Mesodermal cell (in vitro differentiated cells): ENCODE results near the gene ANXA8.

Source experiments
- H3K27ac ChIP-seq: 2 replicates; pipeline ENCODE4 v1.7.0; 2013; ENCODE audit warnings: mild to moderate bottlenecking, low read depth, low read length, moderate library complexity; ENCODE audit not compliant: severe bottlenecking
- H3K36me3 ChIP-seq: 2 replicates; pipeline ENCODE4 v1.7.1; 2013; ENCODE audit warnings: mild to moderate bottlenecking, low read length, moderate library complexity; ENCODE audit not compliant: control insufficient read depth, insufficient read depth
- H3K4me1 ChIP-seq: one replicate; pipeline ENCODE4 v1.7.1; 2013; ENCODE audit warnings: mild to moderate bottlenecking, low read length; ENCODE audit not compliant: insufficient read depth, control insufficient read depth, poor library complexity, severe bottlenecking
- H3K4me3 ChIP-seq: 2 replicates; pipeline ENCODE4 v1.7.0; 2013; ENCODE audit warnings: low read length, control low read depth, mild to moderate bottlenecking; ENCODE audit not compliant: insufficient read depth, poor library complexity, severe bottlenecking; ENCODE audit errors: extremely low read depth
- H3K9me3 ChIP-seq: 2 replicates; pipeline ENCODE4 v1.7.1; 2013; ENCODE audit warnings: mild to moderate bottlenecking, low read length, moderate library complexity; ENCODE audit not compliant: control insufficient read depth
- whole genome bisulfite sequencing, 2 experiments: methylation state at CpG; one replicate each; pipeline ENCODE4 v1.1.5; 2013; ENCODE audit warnings: missing lambda C conversion rate in 2 of 2; ENCODE audit not compliant: insufficient coverage in 2 of 2; 5-methylcytosine and 5-hydroxymethylcytosine counted together

The ANXA8 gene

DNA sequence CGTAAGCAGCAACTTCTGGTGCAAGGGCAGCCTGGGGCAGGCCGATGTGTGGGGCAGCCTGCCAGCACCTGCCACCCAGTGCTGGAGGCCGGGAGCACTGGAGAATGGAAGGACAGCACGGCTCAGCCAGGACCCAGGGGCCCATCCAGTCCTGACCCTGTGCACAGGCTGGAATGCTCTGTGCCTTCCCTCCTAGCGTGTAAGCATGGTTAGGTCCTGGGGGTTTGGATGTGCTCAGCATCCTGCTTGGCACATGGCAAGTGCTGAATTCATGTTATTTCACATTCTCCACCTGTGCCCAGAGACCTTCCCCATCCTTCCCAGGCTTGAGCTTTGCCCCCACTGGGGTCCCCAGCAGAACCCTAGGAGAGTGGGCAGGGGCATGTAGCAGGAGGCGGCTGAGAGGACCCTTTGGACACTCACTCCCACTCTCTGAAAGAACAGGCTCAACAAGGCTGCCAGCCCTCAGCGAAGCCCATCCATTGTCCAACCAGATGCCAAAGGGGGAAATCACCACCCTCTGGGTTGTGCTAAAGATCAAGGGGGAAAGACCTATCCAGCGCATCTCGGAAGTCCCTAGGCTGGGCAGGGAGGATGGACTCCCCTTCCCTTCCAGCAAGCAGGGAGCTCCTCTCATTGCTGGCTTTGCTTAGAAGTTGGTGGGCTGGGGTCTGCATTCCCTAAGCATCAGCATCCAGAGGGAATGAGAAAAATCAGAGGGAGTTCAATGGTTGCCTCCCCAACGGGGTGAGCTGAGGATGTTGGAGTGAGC is 29.7 kb downstream of the ANXA8 start:
- no peaks in the 10 kb centered on the region for H3K9me3 ChIP-seq
- H3K4me1 ChIP-seq, result peaks cover 7% of the 10 kb centered on the region
- H3K4me3 ChIP-seq, result no peak overlapping the region
- 87 to 94% methylated on average over 8 to 9 of the region's 10 CpGs for WGBS, 2 experiments
- no peak overlapping the region for H3K27ac ChIP-seq
- no peaks in the 10 kb centered on the region for H3K36me3 ChIP-seq

- H3K27ac ChIP-seq, result no peak overlapping the region
- whole genome bisulfite sequencing, 2 experiments, result 85 to 90% methylated on average over 1 to 4 of the region's 7 CpGs
- H3K4me3 ChIP-seq, result no peak overlapping the region
- no peaks in the 10 kb centered on the region for H3K36me3 ChIP-seq
- no peaks in the 10 kb centered on the region for H3K9me3 ChIP-seq
- H3K4me1 ChIP-seq, result peaks cover 7% of the 10 kb centered on the region
These were observed 30.5 kb downstream of the ANXA8 start for GRCh38 chr10:47453141-47454007.

DNA sequence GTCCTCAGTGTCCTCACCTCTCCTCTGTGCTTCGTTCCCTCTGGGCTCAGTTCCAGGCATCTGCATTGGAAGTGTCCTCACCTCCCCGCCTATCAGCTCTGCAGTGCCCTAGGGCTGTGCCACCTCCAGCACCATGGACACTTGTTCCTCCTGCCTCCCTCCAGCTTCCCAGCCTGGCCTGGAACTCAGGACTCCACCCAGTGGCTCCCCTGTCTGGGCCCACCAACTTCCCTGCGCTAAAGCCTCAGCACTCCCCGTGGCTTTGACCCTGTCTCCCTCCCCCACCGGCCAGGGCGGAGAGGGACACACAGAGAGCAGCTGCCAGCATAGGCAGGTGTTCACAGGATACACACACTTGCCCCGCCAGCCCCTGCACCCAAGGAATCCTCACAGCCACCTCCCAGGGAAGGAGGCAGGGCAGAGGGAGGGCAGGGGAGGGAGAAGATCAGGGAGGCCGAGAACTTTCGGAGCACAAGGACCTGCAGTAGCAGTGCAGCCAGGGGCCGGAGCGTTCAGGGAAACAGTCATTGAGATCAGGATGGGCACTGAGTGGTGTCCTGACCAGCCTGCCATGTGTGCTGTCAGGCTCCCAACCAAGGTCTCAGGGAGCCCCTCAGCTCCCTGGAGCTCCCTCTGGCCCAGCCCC is 31.3 kb downstream of the ANXA8 start:
- H3K27ac ChIP-seq, result no peak overlapping the region
- H3K36me3 ChIP-seq, result no peaks in the 10 kb centered on the region
- no peaks in the 10 kb centered on the region for H3K9me3 ChIP-seq
- peaks cover under 1% of the 10 kb centered on the region for H3K4me1 ChIP-seq
- no peak overlapping the region for H3K4me3 ChIP-seq
- 74 to 79% methylated on average over 9 to 10 of the region's 11 CpGs for WGBS, 2 experiments

- H3K4me3 ChIP-seq, result no peak overlapping the region
- 85 to 87% methylated on average over 5 to 7 of the region's 7 CpGs for WGBS, 2 experiments
- H3K27ac ChIP-seq, result no peak overlapping the region
- no peaks in the 10 kb centered on the region for H3K4me1 ChIP-seq
- H3K36me3 ChIP-seq, result no peaks in the 10 kb centered on the region
- no peaks in the 10 kb centered on the region for H3K9me3 ChIP-seq
These were observed 31.9 kb downstream of the ANXA8 start for GRCh38 chr10:47451998-47452494.

- Histone ChIP-seq H3K27ac (no peak overlapping the region), H3K9me3 (peaks cover 5% of the 10 kb centered on the region), H3K36me3 (no peaks in the 10 kb centered on the region), H3K4me1 (no peaks in the 10 kb centered on the region), H3K4me3 (no peak overlapping the region)
- WGBS, 2 experiments, result 89 to 95% methylated on average over 11 to 13 of the region's 13 CpGs
These were observed 32.5 kb downstream of the ANXA8 start for GRCh38 chr10:47451273-47451997.

GRCh38 chr10:47450442-47450841 is 33.5 kb downstream of the ANXA8 start:
- Histone ChIP-seq H3K36me3 (no peaks in the 10 kb centered on the region), H3K4me3 (no peak overlapping the region), H3K27ac (no peak overlapping the region), H3K9me3 (peaks cover 15% of the 10 kb centered on the region), H3K4me1 (no peaks in the 10 kb centered on the region)
- 90 to 96% methylated on average over 2 of the region's 2 CpGs for WGBS, 2 experiments

GRCh38 chr10:47449979-47450378 is 33.9 kb downstream of the ANXA8 start:
- peaks cover 17% of the 10 kb centered on the region for H3K9me3 ChIP-seq
- WGBS, 2 experiments, result 88 to 91% methylated on average over 7 to 10 of the region's 10 CpGs
- no peaks in the 10 kb centered on the region for H3K36me3 ChIP-seq
- no peak overlapping the region for H3K27ac ChIP-seq
- H3K4me3 ChIP-seq, result no peak overlapping the region
- H3K4me1 ChIP-seq, result no peaks in the 10 kb centered on the region

DNA sequence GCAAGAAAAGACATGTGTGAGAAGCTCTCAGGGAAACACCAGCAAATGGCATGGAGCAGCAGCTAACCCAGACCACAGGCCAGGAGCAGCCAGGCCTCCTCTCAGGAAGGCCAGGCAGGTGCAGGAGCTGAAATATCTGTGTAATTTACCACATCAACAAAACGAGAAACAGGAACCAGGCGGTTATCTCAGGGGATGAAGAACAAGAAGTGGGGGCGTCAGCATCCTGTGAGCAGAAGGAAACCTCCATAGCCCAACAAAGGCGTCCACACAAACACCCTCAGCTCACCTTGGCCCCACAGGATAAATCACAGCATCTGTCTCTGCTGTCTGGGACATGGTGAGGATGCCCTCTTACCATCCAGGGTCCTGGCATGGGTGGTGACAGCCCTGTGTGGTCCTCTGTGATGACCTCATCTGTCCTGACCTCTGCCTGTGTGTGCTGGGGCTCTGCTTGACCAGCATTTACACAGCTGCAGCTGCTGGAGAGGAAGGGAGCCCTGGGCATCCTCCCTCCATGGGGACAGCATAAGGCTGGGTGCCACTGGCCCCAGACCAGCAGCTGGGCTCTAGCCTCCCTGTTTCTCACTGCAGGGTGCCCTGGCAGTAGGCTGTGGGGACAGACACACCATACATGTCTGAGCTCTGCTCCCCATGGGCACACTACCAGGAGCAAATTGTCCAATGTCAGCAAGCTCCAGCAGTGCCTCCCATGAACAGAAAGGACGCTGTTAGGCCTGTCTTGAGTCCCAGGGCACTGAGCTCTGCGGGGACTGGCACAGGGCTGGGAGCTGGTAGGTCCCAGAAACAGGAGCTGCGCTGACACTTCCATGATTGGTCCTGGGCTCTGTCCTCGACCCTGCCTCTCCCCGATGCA is 34.6 kb downstream of the ANXA8 start:
- Histone ChIP-seq H3K27ac (no peak overlapping the region), H3K9me3 (peaks cover 17% of the 10 kb centered on the region), H3K4me1 (no peaks in the 10 kb centered on the region), H3K36me3 (no peaks in the 10 kb centered on the region), H3K4me3 (no peak overlapping the region)
- 78 to 84% methylated on average over 5 of the region's 9 CpGs for WGBS, 2 experiments

DNA sequence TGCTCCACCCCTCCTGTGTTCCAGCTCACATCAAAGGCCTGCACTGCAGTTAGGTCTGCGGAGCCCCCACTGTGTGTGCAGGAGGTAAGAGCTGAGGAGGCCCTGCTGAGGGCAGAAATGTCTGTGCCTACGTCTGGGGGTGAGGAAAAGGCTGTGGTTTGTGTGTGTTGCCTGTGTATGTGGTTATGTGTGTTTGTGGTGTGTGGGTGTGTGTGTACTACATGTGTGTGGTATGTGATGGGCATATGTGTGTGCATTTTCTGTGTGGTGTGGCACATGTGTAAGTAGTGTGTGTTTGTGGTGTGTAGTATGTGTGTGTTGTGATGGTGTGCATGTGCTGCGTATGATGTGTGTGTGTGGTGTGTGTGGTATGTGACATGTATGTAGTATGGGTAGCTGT is 36.2 kb downstream of the ANXA8 start:
- H3K27ac ChIP-seq, result no peak overlapping the region
- no peaks in the 10 kb centered on the region for H3K4me1 ChIP-seq
- no peak overlapping the region for H3K4me3 ChIP-seq
- 72 to 89% methylated on average over 2 to 3 of the region's 3 CpGs for WGBS, 2 experiments
- H3K9me3 ChIP-seq, result peaks cover 17% of the 10 kb centered on the region
- no peaks in the 10 kb centered on the region for H3K36me3 ChIP-seq
